GM03348 (cell line): ENCODE data around the gene TOMM40L.

ENCODE experiments used
- DNase-seq: peaks from one replicate; pipeline ENCODE4 v3.0.0; 2012; ENCODE audit warnings: low spot score

Gene TOMM40L

DNA sequence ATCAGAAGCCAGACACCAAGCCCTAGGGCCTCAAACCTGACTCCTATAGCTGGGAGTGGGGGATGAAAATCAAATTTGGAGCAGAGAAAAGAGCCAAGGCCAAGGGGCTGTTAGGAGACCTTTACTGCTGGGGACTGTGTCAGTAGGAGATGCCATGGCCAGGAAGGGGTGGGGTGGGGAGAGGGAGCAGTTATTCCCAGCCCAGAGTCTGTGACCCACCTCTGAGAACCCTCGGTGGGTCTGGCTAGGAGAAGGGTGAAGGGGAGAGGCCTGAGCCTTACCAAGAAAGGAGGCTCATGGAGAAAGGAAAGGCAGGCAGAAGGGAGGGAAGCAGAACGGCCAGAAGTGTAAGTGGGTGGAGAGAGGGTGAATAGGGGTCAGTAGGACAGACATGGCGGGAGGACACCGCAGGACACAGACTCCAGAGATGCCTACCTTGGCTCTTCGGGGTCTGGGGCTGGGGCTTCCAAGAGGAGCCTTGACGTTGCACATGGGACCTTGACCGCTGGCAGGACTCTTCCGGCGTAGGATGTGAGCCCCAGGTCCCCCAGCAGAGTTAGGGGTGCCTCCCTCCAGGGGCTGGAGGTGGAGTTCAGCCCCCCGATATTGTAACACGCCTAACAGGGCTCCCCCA is 28.2 kb upstream of the TOMM40L start:
- no peak for DNase-seq

- peak; percentile 56 for DNase-seq
Observed at GRCh38 chr1:161198194-161198896, 27.5 kb upstream of the TOMM40L start.

DNA sequence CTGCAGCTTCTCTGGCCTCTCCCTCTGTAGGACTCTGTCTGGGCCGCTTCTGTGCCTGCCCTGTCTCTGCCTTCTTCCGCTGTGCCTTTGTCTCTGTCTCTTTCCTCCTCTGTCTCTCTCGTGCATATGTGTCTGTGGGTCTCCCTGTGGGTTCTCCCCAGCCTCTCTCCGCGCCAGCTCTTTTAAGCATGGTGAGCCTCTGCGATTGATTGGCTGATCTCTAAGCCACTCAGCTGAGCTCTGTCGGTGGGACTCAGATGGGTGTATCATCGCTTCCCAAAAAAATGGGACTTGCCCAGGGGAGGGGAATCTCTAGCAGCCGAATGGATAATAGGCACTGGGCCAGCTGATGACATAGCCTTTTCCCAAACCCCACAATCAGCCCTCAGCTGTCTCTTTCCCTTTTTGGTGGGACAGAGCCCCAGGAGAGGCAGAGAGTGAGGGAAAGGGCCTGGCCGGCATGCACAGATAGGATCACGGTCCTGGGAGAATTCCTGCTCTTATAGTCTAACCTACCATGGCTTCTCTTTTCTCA is 26.9 kb upstream of the TOMM40L start, which contains the start of gene ADAMTS4:
ADAMTS4 (minus strand) TSS at position 158 of the 535 bp plus-strand sequence. CDS start 427 bp downstream, outside the sequence.
- DNase-seq = peak; percentile 87

DNA sequence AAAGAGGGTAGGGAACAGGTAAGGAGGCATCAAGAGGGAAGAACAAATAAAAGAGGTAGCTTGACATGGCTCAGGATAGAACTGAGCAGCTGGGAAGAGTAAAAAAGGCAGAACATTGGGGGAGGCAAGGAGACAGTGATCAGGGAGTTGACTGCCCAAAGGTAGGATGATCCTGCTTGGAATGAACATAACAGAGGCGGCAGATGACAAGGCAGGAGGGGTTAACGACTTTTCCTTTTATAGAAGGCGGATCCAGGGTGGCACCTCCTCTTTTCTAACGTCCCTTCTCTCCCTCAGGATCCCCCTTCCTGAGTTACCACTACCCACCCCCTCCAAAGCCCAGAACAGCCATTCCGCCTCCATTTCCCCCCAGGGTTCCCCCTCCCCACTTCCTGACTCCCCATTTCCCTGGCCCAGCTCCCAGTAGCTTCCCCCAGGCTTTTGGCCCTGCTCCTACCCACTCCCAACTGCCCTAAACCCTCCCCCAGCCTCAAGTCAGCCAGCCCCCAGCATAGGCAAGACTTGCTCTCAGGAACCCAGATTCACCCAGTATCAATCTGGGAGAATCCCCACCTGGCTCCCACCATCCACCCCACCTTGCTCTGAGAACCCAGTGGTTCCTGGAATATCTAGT is 26.2 kb upstream of the TOMM40L start:
- DNase-seq = no peak

- DNase-seq = no peak
Observed at GRCh38 chr1:161200421-161200991, 25.4 kb upstream of the TOMM40L start.

DNA sequence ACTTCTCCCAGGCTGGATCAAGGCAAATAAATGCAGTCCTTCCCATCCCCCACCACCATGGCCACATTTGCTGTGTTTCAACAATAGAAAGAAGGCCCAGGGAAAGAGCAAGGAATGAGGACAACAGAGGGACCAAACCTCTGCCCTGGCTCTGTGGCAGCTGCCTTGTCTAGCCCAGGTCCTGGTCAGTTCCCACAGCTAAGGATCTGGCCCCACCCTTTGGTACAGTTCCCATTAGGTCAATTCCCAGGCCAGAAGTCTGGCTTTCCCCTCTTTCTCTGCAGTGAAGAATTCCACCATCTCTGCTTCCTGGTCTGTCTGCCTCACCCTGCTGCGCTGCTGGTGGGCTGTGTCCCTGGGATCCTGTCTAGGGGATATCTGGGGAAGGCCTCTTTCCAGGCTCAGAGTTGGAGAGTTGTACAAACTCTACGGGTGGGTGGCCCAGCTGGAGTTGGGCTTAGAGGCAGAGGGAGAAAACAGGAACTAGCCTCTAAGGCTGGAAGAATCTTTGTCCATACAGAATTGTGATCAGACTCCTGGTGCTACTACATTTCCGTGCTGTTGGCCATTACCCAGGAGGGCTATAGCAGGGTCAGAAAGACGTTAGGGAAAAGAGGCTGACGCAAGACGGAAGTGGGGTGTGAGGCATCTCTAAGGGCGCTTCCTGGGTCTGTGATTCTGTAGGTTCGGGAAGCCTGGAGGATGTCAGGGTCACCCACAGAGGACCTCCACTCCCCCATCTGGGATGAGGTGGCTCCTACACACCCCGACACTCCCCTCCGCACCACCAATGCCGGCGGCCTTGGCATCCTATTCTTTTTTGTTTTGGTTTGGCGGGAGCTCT is 24.6 kb upstream of the TOMM40L start:
- DNase-seq = peak; percentile 65

DNA sequence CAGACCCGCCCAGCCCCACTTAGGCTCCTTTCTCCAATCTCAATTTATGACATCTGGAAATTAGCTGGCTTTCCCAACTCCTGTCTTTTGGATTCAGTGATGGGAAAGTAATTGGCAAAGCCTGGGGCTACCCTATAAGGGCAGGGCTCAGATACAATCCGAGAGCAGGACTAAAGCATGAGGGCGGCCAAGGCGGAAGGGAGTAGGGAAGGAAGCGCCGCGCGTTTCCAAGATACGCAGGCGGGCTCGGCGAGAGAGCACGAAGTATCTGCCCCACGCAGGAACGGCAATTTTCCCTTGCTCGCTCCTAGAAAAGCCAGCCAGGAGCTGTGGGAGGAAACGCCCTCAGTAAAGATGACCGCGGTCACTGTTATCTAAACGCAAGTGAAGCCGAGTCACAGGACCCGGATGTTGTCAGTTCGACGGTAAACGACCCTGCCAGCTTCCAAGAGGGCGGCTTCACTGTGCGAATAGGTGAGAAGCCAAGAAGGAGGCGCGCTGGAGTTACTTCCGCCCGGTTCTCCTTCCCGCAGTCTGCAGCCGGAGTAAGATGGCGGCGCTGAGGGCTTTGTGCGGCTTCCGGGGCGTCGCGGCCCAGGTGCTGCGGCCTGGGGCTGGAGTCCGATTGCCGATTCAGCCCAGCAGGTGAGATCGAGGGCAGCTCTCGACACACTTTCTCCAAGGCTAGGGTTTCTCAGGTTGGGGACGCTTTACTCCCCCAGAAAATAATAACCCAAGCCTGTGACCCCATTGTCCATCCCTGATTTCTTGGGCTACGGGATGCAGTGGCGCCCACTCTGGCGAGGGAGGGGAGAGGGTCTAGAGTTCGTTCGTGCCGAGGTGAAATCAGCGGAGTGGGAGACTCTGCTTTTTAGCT is 23.8 kb upstream of the TOMM40L start, which contains the start of gene NDUFS2:
NDUFS2 (plus strand) TSS at position 532 of the 877 bp plus-strand sequence; CDS start at position 551, 19 bp downstream.
- peak; percentile 93 for DNase-seq

DNA sequence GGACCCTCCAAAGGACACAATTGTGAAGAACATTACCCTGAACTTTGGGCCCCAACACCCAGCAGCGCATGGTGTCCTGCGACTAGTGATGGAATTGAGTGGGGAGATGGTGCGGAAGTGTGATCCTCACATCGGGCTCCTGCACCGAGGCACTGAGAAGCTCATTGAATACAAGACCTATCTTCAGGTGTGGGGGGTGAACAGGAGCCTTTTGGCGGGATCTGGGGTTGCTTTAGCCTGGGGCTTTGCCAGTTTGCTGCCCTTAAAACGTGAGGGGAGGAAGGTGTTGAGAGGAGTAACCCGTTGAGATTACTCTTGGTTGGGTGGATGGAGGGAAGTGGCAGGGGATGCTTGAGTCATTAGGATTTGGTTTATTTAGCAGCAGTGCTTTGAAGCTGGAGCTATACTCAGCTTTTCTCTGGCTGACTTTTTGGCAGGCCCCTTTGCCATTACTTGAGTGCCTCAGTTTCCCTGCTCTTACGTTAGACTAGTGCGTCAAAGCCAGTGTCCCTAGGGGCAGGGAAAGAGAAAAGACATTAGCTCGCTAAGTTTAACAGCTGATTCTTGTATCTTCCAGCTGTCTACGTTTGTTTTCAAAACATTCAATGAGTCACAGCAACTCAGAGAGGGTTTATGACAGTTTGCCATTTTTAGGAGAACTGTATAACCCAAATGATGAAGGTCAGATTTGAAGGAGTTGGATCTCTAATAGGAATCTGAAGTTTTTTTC is 19.3 kb upstream of the TOMM40L start:
- no peak for DNase-seq

DNA sequence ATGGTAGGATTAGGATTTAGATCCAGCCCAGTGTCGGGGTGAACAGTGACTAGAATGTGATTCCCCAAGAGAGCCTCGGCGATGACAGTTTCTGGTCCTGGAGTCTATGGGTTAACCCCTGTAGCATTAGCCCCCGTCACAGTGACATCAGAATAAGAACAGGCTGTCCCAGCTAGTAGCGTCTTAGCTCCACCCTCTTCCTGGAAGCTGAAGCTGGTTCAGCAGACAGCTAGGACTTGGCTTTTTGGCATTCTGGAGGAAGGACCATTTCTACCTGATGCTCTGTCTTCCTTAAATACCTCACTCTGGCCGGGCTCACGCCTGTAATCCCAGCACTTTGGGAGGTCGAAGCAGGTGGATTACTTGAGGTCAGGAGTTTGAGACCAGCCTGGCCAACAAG is 18.7 kb upstream of the TOMM40L start:
- no peak for DNase-seq

GRCh38 chr1:161209790-161210409 is 16.0 kb upstream of the TOMM40L start:
- peak; percentile 83 for DNase-seq

GRCh38 chr1:161214369-161214768 is 11.5 kb upstream of the TOMM40L start:
- no peak for DNase-seq

GRCh38 chr1:161215076-161215475 is 10.8 kb upstream of the TOMM40L start, which contains the start of gene FCER1G:
Gene FCER1G (plus strand): TSS chr1:161215295. CDS start chr1:161215322, 27 bp downstream.
- no peak for DNase-seq

DNA sequence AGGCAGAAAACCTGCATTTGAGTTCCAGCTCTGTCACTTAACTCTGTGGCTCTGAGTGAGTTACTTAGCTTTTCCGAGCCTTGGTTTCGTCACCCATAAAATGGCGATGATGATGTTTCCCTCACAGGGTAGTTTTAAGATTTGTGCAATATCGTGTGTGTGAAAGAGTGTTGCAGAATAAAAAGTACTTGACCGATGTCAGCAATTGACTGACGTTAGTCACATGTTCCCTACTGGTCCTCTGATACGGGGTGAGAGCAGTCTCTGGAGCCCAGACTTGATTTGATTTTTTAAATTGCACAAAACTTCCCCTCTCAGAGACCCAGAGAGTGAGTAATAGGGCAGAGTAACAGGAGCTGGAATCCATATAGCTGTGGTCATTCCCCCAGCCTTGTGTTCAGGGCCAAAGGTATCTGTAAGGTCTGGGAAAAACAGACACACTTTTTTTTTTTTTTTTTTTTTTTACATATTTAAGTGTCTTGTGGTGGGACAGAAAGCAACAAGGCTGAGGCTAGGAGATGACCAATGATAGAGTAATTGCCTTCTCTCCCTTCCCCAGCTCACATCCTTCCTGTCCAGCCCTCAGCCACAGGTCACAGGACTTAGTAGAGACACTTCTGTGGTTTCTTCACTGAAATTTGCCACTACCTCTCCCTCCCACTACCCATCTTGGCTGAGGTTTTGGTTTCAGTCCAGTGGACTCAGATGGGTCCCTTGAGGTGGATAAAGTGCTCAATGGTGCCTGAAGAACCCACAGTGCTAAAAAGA is 8.7 kb upstream of the TOMM40L start:
- DNase-seq = peak; percentile 52

- DNase-seq = no peak
Observed at GRCh38 chr1:161217831-161218230, 8.0 kb upstream of the TOMM40L start.

GRCh38 chr1:161218301-161219077 is 7.4 kb upstream of the TOMM40L start:
- DNase-seq = no peak

DNA sequence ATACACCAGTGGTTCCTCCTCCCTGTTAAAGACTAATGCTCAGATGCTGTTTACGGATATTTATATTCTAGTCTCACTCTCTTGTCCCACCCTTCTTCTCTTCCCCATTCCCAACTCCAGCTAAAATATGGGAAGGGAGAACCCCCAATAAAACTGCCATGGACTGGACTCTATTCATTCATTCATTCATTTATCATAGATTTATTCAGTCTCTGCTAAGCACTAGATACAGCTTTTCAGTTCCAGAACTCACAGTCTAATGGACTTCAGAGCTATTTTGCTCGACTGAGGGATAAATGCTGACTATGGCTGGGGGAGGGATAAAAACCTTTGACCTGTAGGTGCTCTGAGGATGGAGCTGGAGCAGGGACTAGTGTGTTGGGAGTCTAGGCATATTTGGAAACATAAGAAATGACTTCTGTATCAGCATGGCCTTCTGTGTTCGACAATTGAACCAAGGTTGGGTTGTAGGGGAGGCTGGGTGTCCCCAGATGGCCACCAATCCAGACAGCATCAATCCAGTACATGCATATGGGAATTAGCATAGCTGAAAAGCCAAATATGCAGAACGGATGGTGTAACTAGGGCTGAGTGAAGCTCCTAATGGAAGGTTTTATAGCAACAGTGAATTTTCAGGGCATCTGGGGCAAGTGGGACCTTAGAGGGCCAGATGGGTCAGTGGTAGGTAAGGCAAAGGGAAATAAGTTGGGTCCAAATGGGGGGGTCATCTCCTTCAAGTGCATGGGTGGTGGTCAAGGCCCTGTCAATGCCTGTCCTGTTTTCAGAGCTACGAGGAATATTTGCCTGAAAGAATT is 6.6 kb upstream of the TOMM40L start:
- DNase-seq = no peak

- no peak for DNase-seq
Observed at GRCh38 chr1:161220002-161220401, 5.9 kb upstream of the TOMM40L start.
